ENCODE data around the gene SLC27A1.

GRCh38 chr19:17548145-17548544 is 77.8 kb downstream of the SLC27A1 start:
- no peak for TF ChIP-seq CTCF (IDR thresholded peaks at IDR 0.05)
- TF ChIP-seq POLR2A (IDR thresholded peaks at IDR 0.05) = no peak
- no peak for TF ChIP-seq POLR2AphosphoS5 (IDR thresholded peaks at IDR 0.05)
- no peak for TF ChIP-seq EP300 (IDR thresholded peaks at IDR 0.05)

All from suprapubic skin (tissue), 4 donors.